ENCODE measurements around the gene BLVRA.

GRCh38 chr7:43756368-43757072, 2.0 kb upstream of the BLVRA start:
- TF ChIP-seq CTCF (IDR thresholded peaks at IDR 0.05): no peak
- TF ChIP-seq POLR2A (IDR thresholded peaks at IDR 0.05): no peak
